HCT116 (cell line): ENCODE measurements around the gene NEURL1B.

ENCODE experiments used
- CEBPB ChIP-seq: IDR thresholded peaks from 2 replicates; pipeline ENCODE4 v1.6.1; 2012; ENCODE audit warnings: low read depth
- EGR1 ChIP-seq: IDR thresholded peaks from 2 replicates; pipeline ENCODE4 v1.6.1; 2012; ENCODE audit warnings: low read depth
- ELF1 ChIP-seq: IDR thresholded peaks from 2 replicates; pipeline ENCODE4 v1.6.1; 2012; ENCODE audit warnings: low read depth, borderline replicate concordance
- EZH2phosphoT487 ChIP-seq: fragments of 200-600 bp; IDR thresholded peaks from 2 replicates; pipeline ENCODE4 v1.6.1; 2018; ENCODE audit warnings: antibody characterized with exemption, borderline replicate concordance
- JUND ChIP-seq: IDR thresholded peaks from 2 replicates; pipeline ENCODE4 v1.6.1; 2012
- MAX ChIP-seq: IDR thresholded peaks from 2 replicates; pipeline ENCODE4 v1.6.1; 2012
- POLR2A ChIP-seq: IDR thresholded peaks from 2 replicates; pipeline ENCODE4 v1.7.0; 2011; ENCODE audit warnings: borderline replicate concordance; ENCODE audit not compliant: insufficient read depth, insufficient read length; ENCODE audit errors: extremely low read depth
- POLR2AphosphoS5 ChIP-seq: IDR thresholded peaks from 2 replicates; pipeline ENCODE4 v1.6.1; 2011; ENCODE audit warnings: mild to moderate bottlenecking, low read depth, low read length, moderate library complexity
- SP1 ChIP-seq: IDR thresholded peaks from 2 replicates; pipeline ENCODE4 v1.6.1; 2012; ENCODE audit warnings: low read depth
- SRF ChIP-seq: IDR thresholded peaks from 2 replicates; pipeline ENCODE4 v1.6.1; 2012; ENCODE audit warnings: low read depth
- ZBTB33 ChIP-seq: IDR thresholded peaks from 2 replicates; pipeline ENCODE4 v1.6.1; 2011; ENCODE audit warnings: mild to moderate bottlenecking, low read length, moderate library complexity; ENCODE audit not compliant: insufficient replicate concordance; ENCODE audit errors: extremely low read depth
- TF ChIP-seq, protein P1 (sequence below), 3 experiments: fragments of 200-600 bp in 1 of 3; sonication (generic) in 1 of 3; IDR thresholded peaks in 2 of 3; conservative IDR thresholded peaks in 1 of 3; 2 replicates each; pipeline ENCODE4 v1.5.1; 2012 to 2017; ENCODE audit warnings: low read depth in 2 of 3, low read length in 2 of 3, antibody characterized with exemption in 1 of 3, borderline replicate concordance in 1 of 3, control low read depth in 1 of 3, mild to moderate bottlenecking in 1 of 3, mixed read lengths in 1 of 3, mixed run types in 1 of 3, moderate library complexity in 1 of 3; ENCODE audit not compliant: insufficient read depth in 1 of 3
- TF ChIP-seq, protein P2 (sequence below): IDR thresholded peaks from 2 replicates; pipeline ENCODE4 v1.6.1; 2012; ENCODE audit warnings: low read depth

DNA sequence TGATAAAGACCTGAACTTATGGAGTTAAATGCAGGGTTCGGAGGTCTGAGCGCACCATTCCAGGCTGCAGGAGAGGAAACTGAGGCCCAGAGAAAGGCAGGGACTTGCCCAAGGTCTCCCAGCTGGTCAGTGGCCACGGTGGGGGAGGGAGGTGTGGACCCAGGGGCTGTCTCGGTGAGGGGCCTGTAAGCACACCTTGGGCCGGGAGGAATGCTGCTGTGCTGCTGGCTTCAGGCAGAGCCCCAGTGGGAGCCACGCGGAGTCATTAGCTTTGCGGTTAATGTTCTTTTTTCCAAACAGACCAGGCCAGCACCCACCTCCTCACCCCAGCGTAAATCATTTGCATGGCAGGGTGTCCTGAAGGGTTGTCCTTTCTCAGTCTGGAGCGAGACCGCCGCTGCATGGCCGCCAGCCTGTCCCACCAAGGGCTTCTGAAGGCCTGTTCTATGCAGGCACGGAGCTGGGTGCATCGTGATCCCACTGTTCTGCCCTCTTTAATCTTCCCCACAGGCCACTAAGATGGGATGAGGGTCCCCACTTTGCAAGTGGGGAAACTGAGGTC is 35.9 kb downstream of the NEURL1B start:
- no peak for TF ChIP-seq POLR2A
- no peak for TF ChIP-seq EZH2phosphoT487
- no peak for TF ChIP-seq SRF
- TF ChIP-seq POLR2AphosphoS5 = no peak
- TF ChIP-seq, protein P1, sequence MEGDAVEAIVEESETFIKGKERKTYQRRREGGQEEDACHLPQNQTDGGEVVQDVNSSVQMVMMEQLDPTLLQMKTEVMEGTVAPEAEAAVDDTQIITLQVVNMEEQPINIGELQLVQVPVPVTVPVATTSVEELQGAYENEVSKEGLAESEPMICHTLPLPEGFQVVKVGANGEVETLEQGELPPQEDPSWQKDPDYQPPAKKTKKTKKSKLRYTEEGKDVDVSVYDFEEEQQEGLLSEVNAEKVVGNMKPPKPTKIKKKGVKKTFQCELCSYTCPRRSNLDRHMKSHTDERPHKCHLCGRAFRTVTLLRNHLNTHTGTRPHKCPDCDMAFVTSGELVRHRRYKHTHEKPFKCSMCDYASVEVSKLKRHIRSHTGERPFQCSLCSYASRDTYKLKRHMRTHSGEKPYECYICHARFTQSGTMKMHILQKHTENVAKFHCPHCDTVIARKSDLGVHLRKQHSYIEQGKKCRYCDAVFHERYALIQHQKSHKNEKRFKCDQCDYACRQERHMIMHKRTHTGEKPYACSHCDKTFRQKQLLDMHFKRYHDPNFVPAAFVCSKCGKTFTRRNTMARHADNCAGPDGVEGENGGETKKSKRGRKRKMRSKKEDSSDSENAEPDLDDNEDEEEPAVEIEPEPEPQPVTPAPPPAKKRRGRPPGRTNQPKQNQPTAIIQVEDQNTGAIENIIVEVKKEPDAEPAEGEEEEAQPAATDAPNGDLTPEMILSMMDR (IDR thresholded peaks at IDR 0.05 in 2 of 3, conservative IDR thresholded peaks at IDR 0.05 in 1 of 3; ENCODE audit: borderline replicate concordance in 1 of 3, insufficient read depth in 1 of 3, low read depth in 2 of 3, low read length in 2 of 3) = no peak
- TF ChIP-seq EGR1 = no peak
- no peak for TF ChIP-seq SP1
- TF ChIP-seq JUND = no peak
- no peak for TF ChIP-seq ELF1
- TF ChIP-seq ZBTB33 = no peak
- TF ChIP-seq MAX = no peak
- TF ChIP-seq CEBPB = no peak
- TF ChIP-seq, protein P2, sequence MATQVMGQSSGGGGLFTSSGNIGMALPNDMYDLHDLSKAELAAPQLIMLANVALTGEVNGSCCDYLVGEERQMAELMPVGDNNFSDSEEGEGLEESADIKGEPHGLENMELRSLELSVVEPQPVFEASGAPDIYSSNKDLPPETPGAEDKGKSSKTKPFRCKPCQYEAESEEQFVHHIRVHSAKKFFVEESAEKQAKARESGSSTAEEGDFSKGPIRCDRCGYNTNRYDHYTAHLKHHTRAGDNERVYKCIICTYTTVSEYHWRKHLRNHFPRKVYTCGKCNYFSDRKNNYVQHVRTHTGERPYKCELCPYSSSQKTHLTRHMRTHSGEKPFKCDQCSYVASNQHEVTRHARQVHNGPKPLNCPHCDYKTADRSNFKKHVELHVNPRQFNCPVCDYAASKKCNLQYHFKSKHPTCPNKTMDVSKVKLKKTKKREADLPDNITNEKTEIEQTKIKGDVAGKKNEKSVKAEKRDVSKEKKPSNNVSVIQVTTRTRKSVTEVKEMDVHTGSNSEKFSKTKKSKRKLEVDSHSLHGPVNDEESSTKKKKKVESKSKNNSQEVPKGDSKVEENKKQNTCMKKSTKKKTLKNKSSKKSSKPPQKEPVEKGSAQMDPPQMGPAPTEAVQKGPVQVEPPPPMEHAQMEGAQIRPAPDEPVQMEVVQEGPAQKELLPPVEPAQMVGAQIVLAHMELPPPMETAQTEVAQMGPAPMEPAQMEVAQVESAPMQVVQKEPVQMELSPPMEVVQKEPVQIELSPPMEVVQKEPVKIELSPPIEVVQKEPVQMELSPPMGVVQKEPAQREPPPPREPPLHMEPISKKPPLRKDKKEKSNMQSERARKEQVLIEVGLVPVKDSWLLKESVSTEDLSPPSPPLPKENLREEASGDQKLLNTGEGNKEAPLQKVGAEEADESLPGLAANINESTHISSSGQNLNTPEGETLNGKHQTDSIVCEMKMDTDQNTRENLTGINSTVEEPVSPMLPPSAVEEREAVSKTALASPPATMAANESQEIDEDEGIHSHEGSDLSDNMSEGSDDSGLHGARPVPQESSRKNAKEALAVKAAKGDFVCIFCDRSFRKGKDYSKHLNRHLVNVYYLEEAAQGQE = no peak
